ENCODE measurements around the gene FAM241B.
A peak's percentile ranks its signal among the peaks of the same experiment; 100 is the strongest.

The FAM241B gene

GRCh38 chr10:69644658-69645295 is 14.7 kb downstream of the FAM241B start:
- H3K9ac ChIP-seq (ENCODE audit: low read depth, low read length) = no peak overlapping the region
- no peak overlapping the region for H3K27ac ChIP-seq (ENCODE audit: low read length)
- H3K9me3 ChIP-seq (ENCODE audit: insufficient read depth, low read depth, low read length) = no peaks in the 10 kb centered on the region
- peaks cover 7% of the 10 kb centered on the region; the same call in 1 of the 2 replicates for H3K4me1 ChIP-seq (ENCODE audit: insufficient read depth, low read length)
- no peaks in the 10 kb centered on the region for H3K36me3 ChIP-seq (ENCODE audit: insufficient read depth, low read depth, low read length)
- no peaks in the 10 kb centered on the region; the same call in 1 of the 2 replicates for H3K27me3 ChIP-seq (ENCODE audit: insufficient read depth, low read length)
- H3K4me3 ChIP-seq (ENCODE audit: low read length) = no peak overlapping the region

GRCh38 chr10:69645296-69646184 is 15.5 kb downstream of the FAM241B start:
- no peaks in the 10 kb centered on the region for H3K36me3 ChIP-seq (ENCODE audit: insufficient read depth, low read depth, low read length)
- H3K9ac ChIP-seq (ENCODE audit: low read depth, low read length) = no peak overlapping the region
- no peaks in the 10 kb centered on the region for H3K9me3 ChIP-seq (ENCODE audit: insufficient read depth, low read depth, low read length)
- H3K4me1 ChIP-seq (ENCODE audit: insufficient read depth, low read length) = peaks cover 7% of the 10 kb centered on the region; the same call in 1 of the 2 replicates
- H3K27ac ChIP-seq (ENCODE audit: low read length) = no peak overlapping the region
- H3K27me3 ChIP-seq (ENCODE audit: insufficient read depth, low read length) = no peaks in the 10 kb centered on the region; the same call in 1 of the 2 replicates
- H3K4me3 ChIP-seq (ENCODE audit: low read length) = no peak overlapping the region

- H3K36me3 ChIP-seq (ENCODE audit: insufficient read depth, low read depth, low read length) = no peaks in the 10 kb centered on the region
- peaks cover 7% of the 10 kb centered on the region; the same call in 1 of the 2 replicates for H3K4me1 ChIP-seq (ENCODE audit: insufficient read depth, low read length)
- H3K4me3 ChIP-seq (ENCODE audit: low read length) = no peak overlapping the region
- H3K27me3 ChIP-seq (ENCODE audit: insufficient read depth, low read length) = no peaks in the 10 kb centered on the region; the same call in 1 of the 2 replicates
- H3K9ac ChIP-seq (ENCODE audit: low read depth, low read length) = peak overlapping the region; percentile 27; the same call in 1 of the 2 replicates
- H3K27ac ChIP-seq (ENCODE audit: low read length) = no peak overlapping the region
- H3K9me3 ChIP-seq (ENCODE audit: insufficient read depth, low read depth, low read length) = no peaks in the 10 kb centered on the region
These were observed 16.4 kb downstream of the FAM241B start for GRCh38 chr10:69646185-69647060.

- Histone ChIP-seq H3K9me3 (ENCODE audit: insufficient read depth, low read depth, low read length) (no peaks in the 10 kb centered on the region), H3K4me3 (ENCODE audit: low read length) (no peak overlapping the region), H3K27ac (ENCODE audit: low read length) (no peak overlapping the region), H3K27me3 (ENCODE audit: insufficient read depth, low read length) (no peaks in the 10 kb centered on the region), H3K4me1 (ENCODE audit: insufficient read depth, low read length) (peaks cover 7% of the 10 kb centered on the region; the same call in 1 of the 2 replicates), H3K9ac (ENCODE audit: low read depth, low read length) (no peak overlapping the region), H3K36me3 (ENCODE audit: insufficient read depth, low read depth, low read length) (no peaks in the 10 kb centered on the region)
These were observed 17.1 kb downstream of the FAM241B start for GRCh38 chr10:69647126-69647525.

GRCh38 chr10:69647819-69648218 is 17.8 kb downstream of the FAM241B start:
- Histone ChIP-seq H3K36me3 (ENCODE audit: insufficient read depth, low read depth, low read length) (no peaks in the 10 kb centered on the region), H3K27me3 (ENCODE audit: insufficient read depth, low read length) (no peaks in the 10 kb centered on the region), H3K27ac (ENCODE audit: low read length) (no peak overlapping the region), H3K4me3 (ENCODE audit: low read length) (no peak overlapping the region), H3K9ac (ENCODE audit: low read depth, low read length) (no peak overlapping the region), H3K4me1 (ENCODE audit: insufficient read depth, low read length) (peaks cover 7% of the 10 kb centered on the region; the same call in 1 of the 2 replicates), H3K9me3 (ENCODE audit: insufficient read depth, low read depth, low read length) (no peaks in the 10 kb centered on the region)

GRCh38 chr10:69648461-69648860 is 18.4 kb downstream of the FAM241B start:
- Histone ChIP-seq H3K9me3 (ENCODE audit: insufficient read depth, low read depth, low read length) (no peaks in the 10 kb centered on the region), H3K27me3 (ENCODE audit: insufficient read depth, low read length) (no peaks in the 10 kb centered on the region; the same call in 1 of the 2 replicates), H3K9ac (ENCODE audit: low read depth, low read length) (no peak overlapping the region), H3K36me3 (ENCODE audit: insufficient read depth, low read depth, low read length) (no peaks in the 10 kb centered on the region), H3K4me1 (ENCODE audit: insufficient read depth, low read length) (peaks cover 7% of the 10 kb centered on the region; the same call in 1 of the 2 replicates), H3K27ac (ENCODE audit: low read length) (no peak overlapping the region), H3K4me3 (ENCODE audit: low read length) (no peak overlapping the region)

DNA sequence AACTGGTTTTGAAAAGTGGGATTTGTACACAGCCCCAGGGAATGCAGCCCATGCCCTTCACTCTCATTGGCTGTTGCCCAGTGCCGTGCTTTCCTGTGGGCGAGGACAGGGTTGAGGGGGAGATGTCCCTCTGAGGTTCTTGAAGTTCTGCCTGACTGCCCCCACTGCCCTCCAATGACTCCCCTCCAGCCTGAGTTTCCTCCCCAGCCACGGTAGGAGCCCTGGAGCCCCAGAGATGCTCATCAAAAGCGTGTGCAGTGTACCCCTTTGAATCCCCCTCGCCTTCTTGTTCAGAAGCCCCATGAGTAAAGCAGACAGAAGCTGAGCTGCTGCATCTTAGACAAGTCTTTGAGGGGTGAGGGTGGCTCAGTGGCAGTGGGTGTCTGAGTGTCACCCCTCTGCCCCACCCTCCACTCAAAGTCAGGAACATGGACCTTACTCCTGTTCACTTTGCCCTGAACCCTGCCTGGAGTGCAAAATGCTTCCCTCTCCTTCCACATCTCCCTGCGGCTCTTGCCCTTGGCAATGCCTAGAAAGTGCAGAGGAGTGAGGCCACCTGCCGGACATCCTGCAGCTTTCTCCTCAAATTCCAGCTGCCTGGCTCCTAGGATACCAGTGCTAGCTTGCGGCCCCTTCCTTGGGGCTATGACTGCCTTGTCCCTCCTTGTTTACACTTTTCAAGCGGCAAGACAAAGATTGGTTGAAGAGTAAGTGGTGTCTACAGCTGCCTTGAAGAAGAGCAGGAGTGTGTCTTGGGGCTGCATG is 19.9 kb downstream of the FAM241B start:
- peaks cover 13% of the 10 kb centered on the region; the same call in 1 of the 2 replicates for H3K4me1 ChIP-seq (ENCODE audit: insufficient read depth, low read length)
- H3K36me3 ChIP-seq (ENCODE audit: insufficient read depth, low read depth, low read length) = no peaks in the 10 kb centered on the region
- H3K4me3 ChIP-seq (ENCODE audit: low read length) = no peak overlapping the region
- peaks cover 5% of the 10 kb centered on the region; the same call in 1 of the 2 replicates for H3K27me3 ChIP-seq (ENCODE audit: insufficient read depth, low read length)
- no peak overlapping the region for H3K9ac ChIP-seq (ENCODE audit: low read depth, low read length)
- no peaks in the 10 kb centered on the region for H3K9me3 ChIP-seq (ENCODE audit: insufficient read depth, low read depth, low read length)
- H3K27ac ChIP-seq (ENCODE audit: low read length) = no peak overlapping the region

- Histone ChIP-seq H3K4me3 (ENCODE audit: low read length) (no peak overlapping the region), H3K9me3 (ENCODE audit: insufficient read depth, low read depth, low read length) (no peaks in the 10 kb centered on the region), H3K27ac (ENCODE audit: low read length) (no peak overlapping the region), H3K9ac (ENCODE audit: low read depth, low read length) (no peak overlapping the region), H3K36me3 (ENCODE audit: insufficient read depth, low read depth, low read length) (no peaks in the 10 kb centered on the region), H3K27me3 (ENCODE audit: insufficient read depth, low read length) (peaks cover 5% of the 10 kb centered on the region; the same call in 1 of the 2 replicates), H3K4me1 (ENCODE audit: insufficient read depth, low read length) (peaks cover 18% of the 10 kb centered on the region; the same call in 1 of the 2 replicates)
These were observed 20.7 kb downstream of the FAM241B start for GRCh38 chr10:69650589-69651261.

- Histone ChIP-seq H3K4me3 (ENCODE audit: low read length) (no peak overlapping the region), H3K9me3 (ENCODE audit: insufficient read depth, low read depth, low read length) (no peaks in the 10 kb centered on the region), H3K9ac (ENCODE audit: low read depth, low read length) (no peak overlapping the region), H3K4me1 (ENCODE audit: insufficient read depth, low read length) (peaks cover 14% of the 10 kb centered on the region; the same call in 1 of the 2 replicates), H3K36me3 (ENCODE audit: insufficient read depth, low read depth, low read length) (no peaks in the 10 kb centered on the region), H3K27ac (ENCODE audit: low read length) (no peak overlapping the region), H3K27me3 (ENCODE audit: insufficient read depth, low read length) (peaks cover 5% of the 10 kb centered on the region; the same call in 1 of the 2 replicates)
These were observed 21.3 kb downstream of the FAM241B start for GRCh38 chr10:69651362-69651761.

DNA sequence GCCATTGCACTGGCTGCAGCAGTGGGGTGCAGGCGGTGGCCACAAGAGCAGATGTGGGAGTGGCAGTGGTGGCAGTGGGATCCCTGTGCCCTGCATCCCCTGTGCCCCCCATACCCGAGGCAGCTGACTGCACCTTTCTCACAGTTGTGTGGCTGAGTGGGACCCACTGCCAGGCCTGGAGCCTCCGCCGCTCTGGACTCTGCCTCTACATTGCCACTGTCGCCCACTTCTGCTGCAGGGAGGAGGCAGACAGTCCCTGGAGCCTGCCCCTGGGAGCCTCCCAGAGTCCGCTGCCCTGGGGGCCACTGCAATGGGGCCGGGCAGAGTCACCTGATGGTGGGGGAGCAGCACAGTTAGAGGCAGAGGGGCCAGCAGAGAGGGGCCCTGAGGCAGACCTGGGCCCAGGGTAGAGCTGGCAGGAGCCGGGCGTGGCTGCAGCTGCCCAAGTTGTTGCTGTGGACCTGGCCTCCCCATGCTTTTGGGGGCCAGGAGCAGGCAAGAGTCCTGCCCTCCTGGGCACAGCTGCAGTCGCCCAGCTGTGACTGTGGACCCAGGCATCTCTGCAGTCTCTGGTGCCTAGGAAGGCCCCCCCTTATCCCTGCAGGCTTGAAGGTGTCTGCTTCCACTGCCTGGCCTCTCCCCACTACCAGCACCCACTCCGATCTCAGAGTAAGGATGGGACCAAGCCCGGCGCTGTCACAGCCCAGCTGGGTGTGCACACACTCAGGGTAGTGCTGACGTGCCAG is 22.2 kb downstream of the FAM241B start:
- peaks cover 5% of the 10 kb centered on the region; the same call in 1 of the 2 replicates for H3K27me3 ChIP-seq (ENCODE audit: insufficient read depth, low read length)
- H3K4me3 ChIP-seq (ENCODE audit: low read length) = no peak overlapping the region
- peaks cover 15% of the 10 kb centered on the region; the same call in 1 of the 2 replicates for H3K4me1 ChIP-seq (ENCODE audit: insufficient read depth, low read length)
- H3K9me3 ChIP-seq (ENCODE audit: insufficient read depth, low read depth, low read length) = no peaks in the 10 kb centered on the region
- no peaks in the 10 kb centered on the region for H3K36me3 ChIP-seq (ENCODE audit: insufficient read depth, low read depth, low read length)
- no peak overlapping the region for H3K27ac ChIP-seq (ENCODE audit: low read length)
- H3K9ac ChIP-seq (ENCODE audit: low read depth, low read length) = no peak overlapping the region

All from iPS-20b (cell line).